GM19023 (cell line): ENCODE results near the gene XXYLT1.
"Not testable (repeated sequence)": the region's sequence is repeated elsewhere in the genome, so short reads cannot be mapped to it uniquely, and the experiment has no call there.

ENCODE experiments used
- ATAC-seq: cut with Tn5 transposase; IDR thresholded peaks from one replicate; pipeline ENCODE4 v1.9.1; 2021; ENCODE audit warnings: mild to moderate bottlenecking, moderate library complexity; ENCODE audit not compliant: unreplicated experiment

Gene XXYLT1

DNA sequence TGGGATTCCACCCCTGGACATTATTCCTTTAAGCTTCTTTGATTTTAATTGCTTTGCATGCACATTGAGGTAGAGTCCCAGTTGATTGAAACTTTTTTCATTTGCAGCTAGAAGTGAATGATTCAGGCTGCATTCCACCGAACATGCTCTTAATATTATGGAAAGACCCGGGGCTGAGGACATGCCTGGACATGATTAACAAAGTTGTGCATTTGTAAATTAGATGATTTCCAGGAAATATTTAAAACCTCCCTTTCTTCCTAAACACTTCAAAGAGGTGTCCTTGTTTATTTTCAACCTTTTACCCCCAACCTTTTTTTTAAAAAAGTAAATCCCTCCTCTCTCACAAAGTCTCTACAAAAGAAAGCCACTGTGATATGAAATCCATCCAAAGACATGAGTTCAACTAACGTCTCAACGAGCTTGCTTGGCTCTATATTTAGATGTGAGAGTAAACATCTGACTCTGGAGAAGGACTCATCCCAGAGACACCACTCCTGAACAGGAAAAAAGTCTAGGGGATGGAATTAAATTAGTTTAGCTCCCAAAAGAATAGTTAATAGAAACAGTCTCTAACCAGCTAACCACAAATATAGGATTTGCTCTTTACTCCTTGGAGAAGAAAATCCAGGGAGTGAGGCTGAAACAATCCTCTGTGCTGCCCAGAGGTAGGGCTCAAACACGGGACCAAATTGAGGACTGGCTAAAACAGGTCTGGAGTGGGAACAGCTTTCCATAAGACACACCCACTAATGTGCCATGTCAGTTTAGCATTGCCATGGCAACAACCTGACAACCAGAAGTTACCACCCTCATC, 83.1 kb downstream of the XXYLT1 start:
- no peak for ATAC-seq

DNA sequence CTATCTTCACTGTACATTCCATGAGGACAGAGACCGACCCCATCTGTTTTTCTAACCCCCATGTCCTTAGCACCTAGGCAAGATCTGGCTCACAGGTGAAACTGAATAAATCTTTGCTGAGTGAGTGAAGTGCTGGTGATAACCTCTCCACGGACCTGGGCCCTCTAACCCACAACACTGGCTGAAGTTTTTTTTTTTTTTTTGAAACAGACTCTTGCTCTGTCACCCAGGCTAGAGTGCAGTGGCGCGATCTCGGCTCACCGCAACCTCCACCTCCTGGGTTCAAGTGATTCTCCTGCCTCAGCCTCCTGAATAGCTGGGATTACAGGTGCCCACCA, 84.3 kb downstream of the XXYLT1 start:
- not testable (repeated sequence) for ATAC-seq

DNA sequence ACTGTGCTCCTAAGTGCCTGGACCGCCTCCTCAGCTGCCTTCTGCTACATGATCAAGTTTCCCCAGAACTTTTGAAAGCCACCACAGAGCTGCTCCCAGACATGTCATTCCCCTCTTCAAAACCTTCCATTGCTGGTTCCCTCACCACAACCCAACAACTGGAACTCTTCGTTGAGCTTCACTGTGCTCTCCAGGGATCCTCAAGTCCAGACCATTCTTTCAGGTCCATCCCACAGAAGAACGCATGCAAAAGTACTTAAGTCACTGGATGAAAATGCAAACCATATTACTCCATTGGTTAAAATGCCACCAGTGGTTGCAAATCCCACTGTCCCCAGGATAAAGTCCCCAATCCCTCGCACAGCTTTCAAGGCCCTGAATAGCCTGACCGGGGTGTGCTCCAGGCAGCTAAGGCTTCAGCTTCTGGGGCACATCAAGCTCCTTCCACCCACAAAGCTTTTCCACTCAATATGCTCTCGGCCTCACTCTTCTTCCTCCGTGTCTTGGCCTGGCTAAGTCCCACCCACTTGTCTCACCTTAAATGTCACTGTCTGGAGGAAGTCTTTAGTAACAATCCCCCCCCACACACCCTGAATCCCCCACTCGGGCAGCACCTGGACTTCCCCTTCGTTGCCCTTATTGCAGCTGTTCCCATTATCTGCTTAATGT, 84.8 kb downstream of the XXYLT1 start:
- no peak for ATAC-seq

DNA sequence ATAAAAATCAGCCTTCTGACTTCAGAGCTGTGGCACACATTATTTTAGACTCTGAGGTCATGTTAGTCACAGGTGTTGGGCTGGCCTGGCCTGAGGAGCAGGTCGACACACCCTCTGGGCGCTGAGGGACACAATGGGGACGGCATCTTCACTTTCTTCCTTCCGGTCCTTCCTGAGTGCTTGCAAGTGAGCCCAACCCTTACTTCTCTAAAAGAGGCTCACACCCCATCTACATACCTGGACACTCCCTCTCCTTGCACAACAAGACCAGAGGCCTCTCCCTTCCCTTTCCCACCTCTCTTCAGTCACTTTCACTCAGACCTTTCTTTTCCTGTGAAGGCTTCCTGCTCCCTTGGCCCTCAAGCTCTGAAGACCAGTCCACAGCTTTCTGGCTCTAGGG, 85.4 kb downstream of the XXYLT1 start:
- ATAC-seq: no peak

DNA sequence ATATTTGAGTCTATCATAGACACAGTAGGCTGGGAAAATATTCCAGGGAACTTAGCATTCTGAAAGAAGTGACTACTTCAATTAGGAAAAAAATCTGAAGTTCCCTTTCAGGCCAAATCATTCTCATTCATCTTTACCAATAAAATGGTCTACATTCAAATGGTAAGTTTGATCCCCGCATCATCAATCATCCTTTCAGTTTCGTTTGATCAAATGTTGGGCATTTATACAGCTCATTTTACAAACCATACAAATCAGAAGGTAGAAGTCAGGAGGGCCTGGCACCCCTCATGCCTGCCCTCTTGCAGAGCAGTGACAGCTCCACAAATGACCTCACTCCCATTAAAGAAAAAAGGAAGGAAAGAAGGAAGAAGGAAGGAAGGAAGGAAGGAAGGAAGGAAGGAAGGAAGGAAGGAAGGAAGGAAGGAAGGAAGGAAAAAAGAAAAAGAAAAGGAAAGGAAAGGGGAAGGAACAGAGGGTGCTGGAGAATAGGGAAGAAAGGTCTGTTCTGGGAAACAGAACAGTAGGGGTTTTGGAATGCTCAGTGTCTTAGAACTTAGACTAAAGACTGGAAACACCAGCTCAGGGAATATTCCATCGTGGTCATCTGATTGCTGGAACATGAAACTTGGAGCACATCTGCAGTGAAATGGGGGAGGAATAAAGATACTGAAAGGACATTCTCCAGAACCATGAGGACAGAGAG, 86.1 kb downstream of the XXYLT1 start:
- ATAC-seq: no peak

DNA sequence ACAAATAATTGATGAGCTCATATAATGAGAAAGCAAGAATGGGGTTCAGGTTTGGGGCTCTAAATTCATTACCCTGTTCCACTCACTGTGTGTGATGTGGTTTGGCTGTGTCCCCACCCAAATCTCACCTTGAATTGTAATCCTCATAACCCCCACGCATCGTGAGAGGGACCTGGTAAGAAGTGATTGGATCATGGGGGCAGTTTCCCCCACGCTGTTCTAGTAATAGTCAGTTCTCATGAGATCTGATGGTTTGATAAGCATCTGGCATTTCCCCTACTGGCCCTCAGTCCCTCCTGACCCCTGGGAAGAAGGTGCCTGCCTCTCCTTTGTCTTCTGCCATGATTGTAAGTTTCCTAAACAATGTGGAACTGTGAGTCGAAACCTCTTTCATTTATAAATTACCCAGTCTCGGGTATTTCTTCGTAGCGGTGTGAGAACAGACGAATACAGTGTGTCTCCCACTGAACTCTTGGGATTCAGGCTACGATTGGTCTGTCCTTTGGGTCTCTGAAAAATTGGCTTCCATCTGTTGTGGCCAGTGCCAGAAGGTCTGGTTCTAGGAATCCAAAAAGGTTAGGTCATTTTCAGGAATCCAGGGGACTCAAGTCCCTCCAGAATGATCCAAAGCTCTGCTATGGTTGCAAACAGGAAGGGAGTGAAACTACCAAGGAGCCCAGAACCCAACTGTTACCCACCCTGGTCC, 87.7 kb downstream of the XXYLT1 start:
- ATAC-seq: no peak

DNA sequence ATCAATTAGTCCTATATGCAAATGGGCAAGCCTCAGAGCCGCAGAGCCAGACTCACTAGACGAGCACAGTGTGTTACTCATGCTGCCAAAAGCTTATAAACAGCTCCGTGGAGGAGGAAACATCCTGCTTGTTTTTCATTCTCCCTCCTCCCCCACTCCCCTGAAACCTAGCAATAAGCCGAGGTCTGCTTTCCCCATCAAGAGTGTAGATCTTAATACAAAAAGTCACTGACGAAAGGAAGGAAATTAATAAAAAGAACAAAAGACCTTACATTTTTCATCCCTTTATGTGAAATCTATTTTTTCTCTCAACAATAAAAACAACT, 88.5 kb downstream of the XXYLT1 start:
- no peak for ATAC-seq

DNA sequence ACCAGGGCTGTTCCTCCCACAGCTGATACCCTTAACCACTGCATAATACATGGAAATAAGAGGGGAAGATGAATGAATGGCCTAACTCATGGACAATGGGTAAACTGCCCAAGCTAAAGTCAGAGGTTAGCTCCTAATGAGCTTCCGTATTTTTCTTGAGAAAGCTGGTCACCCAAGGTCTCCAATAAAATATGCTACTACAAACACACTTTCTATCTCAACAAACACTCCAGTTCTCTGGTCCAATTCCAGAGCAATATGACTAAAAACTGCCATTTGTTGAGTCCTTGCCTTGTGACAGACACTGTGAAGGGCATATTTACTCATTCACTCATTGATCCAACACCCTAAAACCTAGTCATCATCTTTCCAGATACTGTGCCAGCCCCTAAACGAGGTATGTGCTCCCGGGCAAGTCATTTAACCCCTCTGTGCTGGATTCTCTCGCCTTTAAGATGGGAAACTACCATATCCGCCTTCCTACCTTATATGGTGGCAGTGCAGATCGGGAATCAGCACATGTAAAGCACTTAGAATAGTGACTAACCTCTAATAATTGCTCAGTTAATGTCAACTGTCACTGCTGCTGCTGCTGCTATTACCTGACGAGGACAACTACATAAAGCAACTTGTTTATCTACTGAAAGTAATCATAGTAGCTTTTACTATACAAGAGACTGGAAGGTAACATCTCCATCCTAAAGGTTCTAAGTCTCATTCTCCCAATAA, 89.1 kb downstream of the XXYLT1 start:
- ATAC-seq: no peak

DNA sequence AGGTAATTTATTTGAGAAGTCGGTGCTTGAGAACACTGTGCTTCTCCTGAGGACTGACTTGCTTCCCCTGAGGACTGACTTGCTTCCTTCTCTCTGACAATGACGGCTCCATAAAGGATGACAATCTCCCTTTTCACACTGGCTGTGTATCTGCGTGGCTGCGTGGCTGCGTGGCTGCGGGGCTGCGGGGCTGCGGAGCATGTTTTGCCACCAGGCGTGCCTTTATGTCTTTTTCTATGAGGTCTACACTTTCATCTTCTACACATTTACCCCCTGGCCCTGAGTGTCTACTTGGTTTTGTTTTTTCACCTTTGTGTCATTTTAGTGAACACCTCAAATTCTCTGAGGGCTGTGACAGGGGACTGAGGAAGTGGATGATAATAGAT, 89.9 kb downstream of the XXYLT1 start:
- ATAC-seq: no peak

DNA sequence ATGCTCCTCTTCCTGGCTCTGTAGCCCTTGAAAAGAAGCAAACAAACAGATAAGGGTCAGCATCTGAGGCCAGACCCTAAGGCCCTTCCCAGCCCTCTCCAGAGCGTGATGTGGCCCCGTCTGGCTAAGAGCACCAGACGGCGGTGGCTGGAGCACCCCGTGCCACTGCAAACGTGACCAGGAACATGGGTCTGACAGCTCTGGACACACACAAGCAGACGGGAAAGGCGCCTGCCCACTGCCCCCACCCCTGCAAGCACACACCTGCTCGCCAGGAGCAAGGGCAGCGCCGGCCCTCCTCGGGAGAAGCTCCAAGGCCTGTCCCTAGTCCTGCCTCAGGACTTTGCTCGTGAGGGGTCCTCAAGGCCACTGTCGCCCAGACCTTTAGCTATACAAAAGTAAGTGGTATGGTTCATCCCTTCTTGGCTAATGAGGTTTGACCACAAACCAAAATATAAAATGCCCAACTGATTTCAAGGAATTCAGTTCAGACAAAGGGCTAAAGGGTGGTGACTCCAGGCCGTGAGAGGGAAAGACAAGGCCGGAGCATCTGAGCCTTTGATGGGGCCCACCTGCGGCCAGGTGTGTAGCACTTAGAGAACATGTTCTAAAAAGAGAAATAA, 90.4 kb downstream of the XXYLT1 start:
- no peak for ATAC-seq

DNA sequence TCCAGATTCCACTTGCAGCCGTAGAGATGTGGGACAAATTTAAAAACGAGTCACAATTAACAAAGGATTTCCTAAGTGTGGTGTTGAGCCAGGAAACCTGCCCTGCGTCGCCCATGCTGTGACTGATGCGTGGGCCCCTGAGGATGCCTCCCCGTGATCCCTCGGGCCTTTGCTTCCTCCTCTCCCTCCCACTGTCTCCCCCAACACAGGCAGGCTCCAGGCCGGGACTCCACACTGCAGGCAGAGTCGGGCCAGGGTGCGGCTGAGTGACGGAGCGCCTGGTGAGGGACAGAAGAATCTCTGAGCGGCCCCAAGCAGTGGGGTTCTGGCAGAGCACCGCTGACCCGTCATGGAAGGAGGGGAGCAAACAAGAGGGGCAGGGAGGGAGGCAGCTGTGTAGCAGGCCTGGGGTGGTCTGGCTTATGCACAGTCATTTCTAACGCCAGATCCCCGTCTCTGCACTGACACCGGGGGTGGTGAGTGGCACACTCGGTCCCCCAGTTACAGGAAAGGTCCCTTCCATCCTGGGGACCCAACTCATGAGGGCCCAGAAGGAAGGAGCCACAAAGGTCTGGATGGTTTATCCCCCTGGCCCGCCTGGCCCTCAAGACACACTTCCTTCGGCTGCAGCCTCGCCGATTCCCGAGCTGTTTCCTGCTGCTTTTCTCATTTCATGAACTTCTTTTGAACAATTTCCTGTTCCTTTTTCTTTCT, 91.0 kb downstream of the XXYLT1 start:
- ATAC-seq: no peak

DNA sequence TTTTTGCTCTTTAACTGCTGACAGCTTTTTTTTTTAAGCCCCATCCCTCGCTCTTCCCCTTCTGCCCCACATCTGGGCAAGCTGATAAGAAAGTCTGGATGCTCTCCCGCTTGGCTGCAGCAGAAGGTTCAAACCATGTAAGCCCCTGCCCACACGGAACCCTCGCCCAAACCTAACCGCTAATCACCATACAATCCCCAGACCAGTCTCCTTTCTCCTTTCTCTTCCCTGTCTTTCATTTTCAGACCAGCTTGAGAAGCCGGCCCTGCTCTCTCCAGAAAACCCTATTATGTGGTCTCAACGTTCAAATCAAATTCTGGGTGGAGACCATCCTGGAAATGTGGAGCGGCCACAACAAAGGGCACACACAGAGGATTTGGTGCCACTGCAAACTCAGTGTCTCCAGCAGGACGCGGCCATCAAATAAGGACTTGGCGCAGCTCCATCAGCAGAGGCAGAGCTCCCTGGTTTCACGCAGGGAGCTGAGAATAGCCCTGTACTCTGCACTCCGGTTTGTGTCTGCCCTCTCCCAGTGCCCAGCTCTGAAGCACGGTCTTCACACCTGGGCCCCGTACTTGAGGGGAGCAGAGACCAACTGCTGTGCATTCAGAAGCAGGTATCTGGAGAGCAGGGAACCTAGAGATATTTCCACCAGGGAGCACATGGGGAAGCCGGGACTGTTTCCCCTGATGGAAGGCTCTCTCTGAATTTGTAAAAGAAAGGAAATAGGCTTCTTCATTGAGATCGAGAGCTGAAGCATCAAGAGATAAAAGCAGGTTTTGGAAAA, 92.6 kb downstream of the XXYLT1 start:
- ATAC-seq: no peak

DNA sequence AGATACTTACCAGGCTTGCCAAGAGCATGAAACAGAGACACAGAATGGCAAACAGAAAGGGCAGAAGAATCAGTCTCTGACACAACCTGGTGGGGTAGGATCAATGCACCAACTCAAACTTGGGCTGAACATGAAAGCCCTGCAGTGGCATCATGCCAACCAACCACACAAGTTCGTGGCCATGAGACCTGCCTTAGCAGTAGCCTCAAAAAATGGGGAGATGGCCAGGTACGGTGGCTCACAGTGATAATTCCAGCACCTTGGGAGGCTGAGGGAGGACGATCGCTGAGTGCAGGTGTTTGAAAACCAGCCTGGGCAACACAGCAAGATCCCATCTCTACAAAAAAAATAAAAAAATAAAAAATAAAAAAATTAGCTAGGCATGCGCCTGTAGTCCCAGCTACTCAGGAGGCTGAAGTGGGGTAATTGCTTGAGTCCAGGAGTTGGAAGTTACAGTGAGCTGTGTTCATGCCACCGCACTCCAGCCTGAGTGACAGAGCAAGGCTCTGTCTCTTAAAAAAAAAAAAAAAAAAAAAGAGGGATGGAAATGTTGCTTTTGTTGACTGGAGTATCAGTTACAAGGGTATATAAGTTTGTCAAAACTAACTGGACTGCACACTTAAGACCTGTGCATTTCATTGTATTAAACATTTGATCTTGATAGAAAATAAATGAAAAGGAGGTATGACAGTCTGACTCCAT, 93.4 kb downstream of the XXYLT1 start:
- ATAC-seq: no peak

DNA sequence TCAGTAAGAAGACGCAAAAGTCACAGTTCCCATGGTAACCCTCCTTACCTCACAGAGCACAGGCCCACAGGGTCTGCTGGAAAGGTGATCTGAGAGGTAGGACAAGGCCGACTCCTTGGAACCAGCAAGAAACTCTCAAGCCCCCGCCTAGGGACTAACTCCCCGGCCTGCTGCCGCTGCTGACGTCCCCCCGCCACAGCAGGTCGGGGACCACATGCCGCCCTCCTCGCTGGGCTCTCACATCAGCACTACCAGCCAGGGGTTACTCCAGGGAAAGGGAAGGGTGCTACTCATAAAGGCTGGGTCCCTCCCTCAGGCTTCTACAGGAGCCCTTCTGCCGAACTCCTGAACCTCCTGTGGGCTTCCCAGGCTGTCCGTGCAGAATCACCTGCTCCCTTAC, 94.2 kb downstream of the XXYLT1 start:
- no peak for ATAC-seq

DNA sequence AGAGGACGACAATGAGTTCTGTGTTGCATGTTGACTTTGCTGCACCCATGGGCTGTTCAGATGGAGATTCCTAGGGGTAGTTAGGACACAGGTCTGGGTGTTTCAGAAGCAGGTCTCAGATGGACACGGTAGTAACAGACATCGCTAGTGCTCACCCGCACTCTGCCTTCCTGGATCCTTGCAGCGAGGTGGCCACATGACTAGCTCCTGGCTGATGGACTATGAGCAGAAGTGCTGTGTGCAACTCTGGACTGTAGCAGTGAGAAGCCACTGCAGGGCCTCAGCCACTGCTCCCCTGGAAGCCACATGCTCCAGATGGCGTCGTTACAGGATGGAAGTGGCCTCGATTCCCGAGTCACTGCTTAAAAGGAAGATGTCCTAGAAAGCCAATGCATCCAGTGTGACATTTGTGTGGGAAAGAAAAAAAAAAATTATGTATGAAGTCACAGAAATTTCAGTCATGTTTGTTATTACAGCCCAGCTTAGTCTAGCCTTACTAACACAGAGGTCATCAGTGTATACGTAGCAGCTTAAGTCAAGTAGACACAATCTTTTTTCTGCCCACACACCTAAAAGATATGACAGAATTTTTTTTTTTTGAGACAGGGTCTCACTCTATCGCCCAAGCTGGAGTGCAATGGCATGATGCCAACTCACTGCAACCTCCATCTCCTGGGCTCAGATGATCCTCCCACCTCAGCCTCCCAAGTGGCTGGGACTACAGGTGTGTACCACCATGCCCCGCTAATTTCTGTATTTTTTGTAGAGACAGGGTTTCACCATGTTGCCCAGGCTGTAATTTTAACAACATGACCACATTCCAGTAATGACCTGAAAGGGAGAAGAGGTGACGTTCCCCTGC, 95.3 kb downstream of the XXYLT1 start:
- ATAC-seq: no peak

DNA sequence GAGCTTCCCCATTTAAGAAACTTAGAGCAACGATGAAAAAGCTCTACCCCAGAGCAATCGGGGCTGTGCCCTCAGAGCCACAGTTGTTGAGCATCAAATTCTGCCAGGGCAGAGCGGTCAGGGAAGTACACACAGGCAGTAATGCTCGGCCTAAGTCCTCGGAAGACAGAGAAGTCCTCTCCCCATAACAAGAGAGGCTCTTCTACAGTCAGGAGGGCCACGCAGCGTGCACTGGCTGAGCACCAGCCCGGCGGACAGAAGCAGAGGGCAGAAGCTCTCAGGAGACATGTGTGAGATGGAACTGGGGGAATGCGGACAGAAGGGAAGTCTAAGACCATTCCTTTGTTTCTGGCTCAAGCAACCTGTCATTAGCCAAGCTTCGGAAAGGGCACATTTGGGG, 95.9 kb downstream of the XXYLT1 start:
- ATAC-seq: no peak

DNA sequence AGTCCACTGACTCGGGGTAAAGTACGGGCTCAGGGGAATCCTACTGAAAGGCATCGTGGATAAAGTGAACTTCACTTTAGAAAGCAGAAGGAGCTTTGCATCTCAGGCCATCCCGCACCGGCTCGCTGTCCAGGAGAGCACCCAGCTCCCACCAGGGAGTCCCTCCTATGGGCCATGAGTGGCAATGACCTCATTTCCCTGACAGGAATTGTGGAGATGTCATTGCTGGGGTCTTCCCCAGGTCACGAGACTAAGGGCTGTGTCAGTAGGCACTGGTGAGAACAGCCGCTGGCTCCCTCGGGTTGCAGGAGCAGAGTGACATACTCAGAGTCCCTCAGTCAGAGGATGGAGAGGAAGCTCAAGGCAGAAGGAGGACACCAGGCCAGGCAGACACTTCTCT, 97.3 kb downstream of the XXYLT1 start:
- no peak for ATAC-seq

DNA sequence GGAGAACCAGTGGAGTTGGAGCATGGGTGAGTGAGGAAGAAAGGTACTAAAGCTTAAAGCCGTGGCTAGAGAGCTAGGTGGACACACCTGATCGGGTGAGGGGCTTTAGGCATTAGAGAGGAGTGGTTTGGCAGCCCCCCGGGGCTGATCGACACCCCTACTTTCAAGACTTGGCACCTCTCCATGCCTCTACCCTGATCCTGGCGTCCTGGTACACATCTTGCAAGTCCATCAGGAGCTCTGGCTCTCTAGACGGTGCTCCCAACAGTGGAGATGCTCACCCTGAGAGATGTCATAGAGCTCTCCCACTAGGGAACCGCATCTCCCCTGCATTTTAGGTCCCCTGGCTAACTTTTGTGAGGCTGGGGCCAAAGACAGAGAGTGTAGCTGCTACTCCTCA, 98.1 kb downstream of the XXYLT1 start:
- no peak for ATAC-seq
